HepG2 (cell line): ENCODE results near the gene DHRS4L2. TPM values are rescaled to one million over a fixed set of nuclear protein-coding genes. Genes with fewer than 3 reads are reported as not detected.

Experiments
- ATM ChIP-seq: fragments of 450-650 bp; IDR thresholded peaks from 2 replicates; pipeline ENCODE4 v1.7.1; 2017; ENCODE audit warnings: mild to moderate bottlenecking, borderline replicate concordance
- CENPX ChIP-seq: sonication (generic); formaldehyde crosslinking; IDR thresholded peaks from 2 replicates; pipeline ENCODE4 v1.9.0; 2021; ENCODE audit warnings: mild to moderate bottlenecking, missing genetic modification reagents, moderate library complexity
- FOXC1 ChIP-seq: sonication (generic); formaldehyde crosslinking; IDR thresholded peaks from 2 replicates; pipeline ENCODE4 v1.8.0; 2022; ENCODE audit warnings: mild to moderate bottlenecking, missing genetic modification reagents, borderline replicate concordance
- GPN1 ChIP-seq: sonication (generic); formaldehyde crosslinking; IDR thresholded peaks from 2 replicates; pipeline ENCODE4 v1.5.1; 2020; ENCODE audit warnings: missing genetic modification reagents, borderline replicate concordance
- MYC ChIP-seq: sonication (generic); formaldehyde crosslinking; IDR thresholded peaks from 2 replicates; pipeline ENCODE4 v1.9.0; 2021; ENCODE audit warnings: missing genetic modification reagents, borderline replicate concordance
- MYNN ChIP-seq: sonication (generic); formaldehyde crosslinking; IDR thresholded peaks from 2 replicates; pipeline ENCODE4 v1.4.0; 2020; ENCODE audit warnings: mild to moderate bottlenecking, low read depth, missing genetic modification reagents
- RAD21 ChIP-seq: fragments of 450-650 bp; formaldehyde crosslinking; IDR thresholded peaks from 2 replicates; pipeline ENCODE4 v1.5.0; 2020; ENCODE audit warnings: mild to moderate bottlenecking
- RBFOX2 ChIP-seq: fragments of 200-400 bp; formaldehyde crosslinking; IDR thresholded peaks from 2 replicates; pipeline ENCODE4 v1.6.1; 2017; ENCODE audit warnings: low read depth, mild to moderate bottlenecking, low read length
- RCOR2 ChIP-seq: IDR thresholded peaks from 2 replicates; pipeline ENCODE4 v1.6.1; 2016; ENCODE audit warnings: missing biosample characterization, missing genetic modification reagents
- ZBTB20 ChIP-seq: sonication (generic); formaldehyde crosslinking; IDR thresholded peaks from 2 replicates; pipeline ENCODE4 v1.8.1; 2023; ENCODE audit warnings: missing genetic modification reagents, low read depth, mild to moderate bottlenecking, borderline replicate concordance
- ZFYVE20 ChIP-seq: sonication (generic); formaldehyde crosslinking; IDR thresholded peaks from 2 replicates; pipeline ENCODE4 v1.8.0; 2023; ENCODE audit warnings: low read depth, mild to moderate bottlenecking, moderate library complexity, missing genetic modification reagents, borderline replicate concordance
- ZNF160 ChIP-seq: sonication (generic); formaldehyde crosslinking; IDR thresholded peaks from 2 replicates; pipeline ENCODE4 v1.8.0; 2022; ENCODE audit warnings: mild to moderate bottlenecking, inconsistent platforms, missing genetic modification reagents
- ZNF207 ChIP-seq: fragments of 450-650 bp; IDR thresholded peaks from 2 replicates; pipeline ENCODE4 v1.6.1; 2016; ENCODE audit warnings: antibody characterized with exemption, borderline replicate concordance
- ZNF326 ChIP-seq: sonication (generic); formaldehyde crosslinking; IDR thresholded peaks from 2 replicates; pipeline ENCODE4 v1.4.0; 2020; ENCODE audit warnings: missing genetic modification reagents, borderline replicate concordance
- ZNF678 ChIP-seq: sonication (generic); formaldehyde crosslinking; IDR thresholded peaks from 2 replicates; pipeline ENCODE4 v1.4.0; 2020; ENCODE audit warnings: mild to moderate bottlenecking, missing genetic modification reagents
- ZNF772 ChIP-seq: sonication (generic); formaldehyde crosslinking; IDR thresholded peaks from 2 replicates; pipeline ENCODE4 v1.5.0; 2020; ENCODE audit warnings: mild to moderate bottlenecking, missing genetic modification reagents
- ZXDC ChIP-seq: sonication (generic); formaldehyde crosslinking; IDR thresholded peaks from 2 replicates; pipeline ENCODE4 v1.5.0; 2020; ENCODE audit warnings: mild to moderate bottlenecking, missing genetic modification reagents
- polyA plus RNA-seq, 8 experiments: library from polyadenylated mRNA; depleted of rRNA in 3 of 8; stranded (reverse) in 7 of 8; unstranded in 1 of 8; fragments of >200 nt; fragmentation: Illumina TruSeq in 4 of 8; extraction: Trizol in 4 of 8; gene quantifications; 2 replicates each; pipeline versions ENCODE4 v1.2.1 to v1.2.3, GENCODE V29; 2011 to 2016; ENCODE audit warnings: low read depth in 4 of 8, missing spikeins in 1 of 8, mixed read lengths in 1 of 8; ENCODE audit not compliant: insufficient read depth in 1 of 8
- total RNA-seq, 5 experiments: library from RNA; depleted of rRNA; stranded (reverse); fragments of >200 nt; fragmentation: Illumina TruSeq; extraction: Trizol; gene quantifications; 2 replicates each; pipeline ENCODE4 v1.2.3, GENCODE V29; 2016; ENCODE audit warnings: low read depth in 1 of 5
- TF ChIP-seq, protein P1 (sequence below): sonication (generic); formaldehyde crosslinking; IDR thresholded peaks from 2 replicates; pipeline ENCODE4 v1.5.0; 2020; ENCODE audit warnings: mild to moderate bottlenecking, missing genetic modification reagents
- TF ChIP-seq, protein P2 (sequence below), 2 experiments: sonication (generic) in 1 of 2; formaldehyde crosslinking in 1 of 2; IDR thresholded peaks; 2 replicates each; pipeline versions ENCODE4 v1.5.1 to v1.6.1; 2011 to 2020; ENCODE audit warnings: borderline replicate concordance in 1 of 2, low read depth in 1 of 2, low read length in 1 of 2, mild to moderate bottlenecking in 1 of 2, missing genetic modification reagents in 1 of 2, moderate library complexity in 1 of 2
- TF ChIP-seq, protein P3 (sequence below): sonication (generic); formaldehyde crosslinking; IDR thresholded peaks from 2 replicates; pipeline ENCODE4 v1.4.0; 2020; ENCODE audit warnings: mild to moderate bottlenecking, missing genetic modification reagents

The DHRS4L2 gene
- total and polyA plus RNA-seq, 2 of the 13 experiments (the other 11 are each of a cell fraction or from before 2014, with no cell fraction given) = 24.7 to 38.2 TPM

GRCh38 chr14:24051789-24052655 is 63.3 kb downstream of the DHRS4L2 start, which contains the start of gene CARMIL3 (continued):
- TF ChIP-seq CENPX (no peak), ZNF207 (no peak), ZNF160 (peak; percentile 90), MYNN (peak; percentile 92; the same call in 1 of the 2 replicates), ZFYVE20 (0 out of 2 replicates have a peak, but pooled peaks have one; percentile 75), MYC (peak; percentile 75; the same call in 1 of the 2 replicates), RCOR2 (CRISPR knock-in tag) (no peak; the same call in 1 of the 2 replicates), ZBTB20 (CRISPR knock-in tag) (peak; percentile 84; the same call in 1 of the 2 replicates), GPN1 (peak; percentile 17; the same call in 1 of the 2 replicates), ATM (no peak), ZXDC (CRISPR knock-in tag) (no peak), RAD21 (CRISPR knock-in tag) (peak; percentile 35; the same call in 1 of the 2 replicates), ZNF326 (CRISPR knock-in tag) (no peak), RBFOX2 (peak; percentile 86), ZNF772 (CRISPR knock-in tag) (peak; percentile 74; the same call in 1 of the 2 replicates), FOXC1 (CRISPR knock-in tag) (peak; percentile 92; the same call in 1 of the 2 replicates), ZNF678 (CRISPR knock-in tag) (peak; percentile 25; the same call in 1 of the 2 replicates)
- TF ChIP-seq, protein P1, sequence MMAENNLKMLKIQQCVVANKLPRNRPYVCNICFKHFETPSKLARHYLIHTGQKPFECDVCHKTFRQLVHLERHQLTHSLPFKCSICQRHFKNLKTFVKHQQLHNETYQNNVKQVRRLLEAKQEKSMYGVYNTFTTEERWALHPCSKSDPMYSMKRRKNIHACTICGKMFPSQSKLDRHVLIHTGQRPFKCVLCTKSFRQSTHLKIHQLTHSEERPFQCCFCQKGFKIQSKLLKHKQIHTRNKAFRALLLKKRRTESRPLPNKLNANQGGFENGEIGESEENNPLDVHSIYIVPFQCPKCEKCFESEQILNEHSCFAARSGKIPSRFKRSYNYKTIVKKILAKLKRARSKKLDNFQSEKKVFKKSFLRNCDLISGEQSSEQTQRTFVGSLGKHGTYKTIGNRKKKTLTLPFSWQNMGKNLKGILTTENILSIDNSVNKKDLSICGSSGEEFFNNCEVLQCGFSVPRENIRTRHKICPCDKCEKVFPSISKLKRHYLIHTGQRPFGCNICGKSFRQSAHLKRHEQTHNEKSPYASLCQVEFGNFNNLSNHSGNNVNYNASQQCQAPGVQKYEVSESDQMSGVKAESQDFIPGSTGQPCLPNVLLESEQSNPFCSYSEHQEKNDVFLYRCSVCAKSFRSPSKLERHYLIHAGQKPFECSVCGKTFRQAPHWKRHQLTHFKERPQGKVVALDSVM (CRISPR knock-in tag) = peak; percentile 35; the same call in 1 of the 2 replicates
- TF ChIP-seq, protein P2, sequence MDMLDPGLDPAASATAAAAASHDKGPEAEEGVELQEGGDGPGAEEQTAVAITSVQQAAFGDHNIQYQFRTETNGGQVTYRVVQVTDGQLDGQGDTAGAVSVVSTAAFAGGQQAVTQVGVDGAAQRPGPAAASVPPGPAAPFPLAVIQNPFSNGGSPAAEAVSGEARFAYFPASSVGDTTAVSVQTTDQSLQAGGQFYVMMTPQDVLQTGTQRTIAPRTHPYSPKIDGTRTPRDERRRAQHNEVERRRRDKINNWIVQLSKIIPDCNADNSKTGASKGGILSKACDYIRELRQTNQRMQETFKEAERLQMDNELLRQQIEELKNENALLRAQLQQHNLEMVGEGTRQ (IDR thresholded peaks at IDR 0.05; ENCODE audit: low read depth, low read length) = no peak
- TF ChIP-seq, protein P2 (CRISPR knock-in tag; IDR thresholded peaks at IDR 0.05; ENCODE audit: borderline replicate concordance) = no peak; the same call in 1 of the 2 replicates
- TF ChIP-seq, protein P3, sequence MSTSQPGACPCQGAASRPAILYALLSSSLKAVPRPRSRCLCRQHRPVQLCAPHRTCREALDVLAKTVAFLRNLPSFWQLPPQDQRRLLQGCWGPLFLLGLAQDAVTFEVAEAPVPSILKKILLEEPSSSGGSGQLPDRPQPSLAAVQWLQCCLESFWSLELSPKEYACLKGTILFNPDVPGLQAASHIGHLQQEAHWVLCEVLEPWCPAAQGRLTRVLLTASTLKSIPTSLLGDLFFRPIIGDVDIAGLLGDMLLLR (CRISPR knock-in tag) = peak; percentile 16
